NT2/D1 (cell line): ENCODE results near the gene SLC46A2.
A peak's percentile ranks its signal among the peaks of the same experiment; 100 is the strongest.

ENCODE experiments used
- DNase-seq: peaks from one replicate; pipeline ENCODE4 v3.0.0-alpha.2; 2011; ENCODE audit warnings: low read depth, low spot score
- H3K27me3 ChIP-seq: 2 replicates; pipeline ENCODE4 v1.6.0; 2011; ENCODE audit warnings: mild to moderate bottlenecking; ENCODE audit not compliant: insufficient read length, insufficient read depth
- H3K36me3 ChIP-seq: 2 replicates; pipeline ENCODE4 v1.6.1; 2011; ENCODE audit warnings: mild to moderate bottlenecking, low read length, mixed read lengths; ENCODE audit not compliant: insufficient read depth, insufficient read length
- H3K4me1 ChIP-seq: 2 replicates; pipeline ENCODE4 v1.5.1; 2011; ENCODE audit not compliant: insufficient read depth, insufficient read length
- H3K4me3 ChIP-seq: 2 replicates; pipeline ENCODE4 v1.5.1; 2011; ENCODE audit warnings: low read depth; ENCODE audit not compliant: insufficient read length
- H3K9ac ChIP-seq: 2 replicates; pipeline ENCODE4 v1.6.0; 2011; ENCODE audit warnings: low read depth; ENCODE audit not compliant: insufficient read length
- H3K9me3 ChIP-seq: 2 replicates; pipeline ENCODE4 v1.5.1; 2011; ENCODE audit warnings: mild to moderate bottlenecking, low read length; ENCODE audit not compliant: insufficient read depth
- SUZ12 ChIP-seq: IDR thresholded peaks from 2 replicates; pipeline ENCODE4 v1.6.1; 2011; ENCODE audit not compliant: insufficient read length, insufficient read depth; ENCODE audit errors: extremely low read depth
- YY1 ChIP-seq: IDR thresholded peaks from 2 replicates; pipeline ENCODE4 v1.6.1; 2011; ENCODE audit not compliant: insufficient read length, insufficient read depth
- ZNF274 ChIP-seq: IDR thresholded peaks from 2 replicates; pipeline ENCODE4 v1.6.1; 2011; ENCODE audit warnings: mild to moderate bottlenecking, low read depth, low read length

Gene SLC46A2

DNA sequence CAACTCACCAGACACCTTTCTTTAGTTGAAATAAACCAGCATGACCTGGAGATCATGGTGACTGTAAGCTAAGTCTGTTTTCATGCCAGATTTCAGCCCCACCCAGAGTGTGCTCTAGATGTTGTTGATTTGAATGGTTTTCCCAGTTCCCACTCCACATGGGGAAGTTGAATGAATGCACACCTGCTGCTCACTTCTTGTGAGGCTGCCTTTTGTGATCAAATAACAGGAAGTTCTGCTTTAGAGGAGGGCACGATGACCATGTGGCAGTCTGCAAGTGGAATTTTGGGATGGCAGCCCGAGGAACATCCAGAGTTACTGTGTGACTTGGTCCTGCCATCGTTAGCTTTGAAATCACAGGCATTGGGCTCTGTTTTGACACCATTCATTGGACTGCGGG lies 18.7 kb downstream of the SLC46A2 start:
- H3K4me1 ChIP-seq: no peaks in the 10 kb centered on the region
- no peaks in the 10 kb centered on the region for H3K27me3 ChIP-seq
- DNase-seq: no peak
- H3K36me3 ChIP-seq: peaks cover 30% of the 10 kb centered on the region
- no peak overlapping the region for H3K9ac ChIP-seq
- no peak overlapping the region for H3K4me3 ChIP-seq
- TF ChIP-seq ZNF274: no peak
- no peaks in the 10 kb centered on the region for H3K9me3 ChIP-seq

DNA sequence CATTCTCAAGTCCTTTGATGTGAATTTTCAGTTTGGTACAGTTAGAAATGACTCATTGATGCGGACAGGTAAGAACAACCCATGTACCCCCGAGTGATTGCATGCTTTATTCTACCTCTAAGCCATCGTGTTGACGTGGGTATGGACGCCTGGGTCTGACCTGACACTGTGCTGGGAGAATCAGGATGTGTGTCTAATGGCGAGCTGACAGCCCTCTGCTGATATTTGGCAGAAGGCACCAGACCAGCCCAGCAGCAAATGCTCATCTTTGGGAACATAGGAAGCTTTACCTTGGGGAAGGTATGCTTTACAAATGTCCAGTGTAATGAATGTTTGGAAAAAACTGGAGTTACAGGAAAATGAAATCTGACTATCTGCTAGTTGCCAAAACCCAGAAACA lies 20.1 kb downstream of the SLC46A2 start:
- no peak overlapping the region for H3K4me3 ChIP-seq
- TF ChIP-seq ZNF274 (no peak), YY1 (no peak), SUZ12 (no peak)
- no peaks in the 10 kb centered on the region for H3K4me1 ChIP-seq
- H3K9ac ChIP-seq: no peak overlapping the region
- no peak for DNase-seq
- H3K27me3 ChIP-seq: no peaks in the 10 kb centered on the region
- H3K36me3 ChIP-seq: peaks cover 36% of the 10 kb centered on the region
- peaks cover 10% of the 10 kb centered on the region; the same call in 1 of the 2 replicates for H3K9me3 ChIP-seq

- Histone ChIP-seq H3K4me3 (no peak overlapping the region), H3K9ac (no peak overlapping the region), H3K9me3 (peaks cover 10% of the 10 kb centered on the region; the same call in 1 of the 2 replicates), H3K36me3 (peaks cover 40% of the 10 kb centered on the region), H3K4me1 (no peaks in the 10 kb centered on the region), H3K27me3 (no peaks in the 10 kb centered on the region)
- no peak for TF ChIP-seq SUZ12
- no peak for TF ChIP-seq YY1
- no peak for TF ChIP-seq ZNF274
- no peak for DNase-seq
Observed at GRCh38 chr9:112869917-112870316, 20.8 kb downstream of the SLC46A2 start.

DNA sequence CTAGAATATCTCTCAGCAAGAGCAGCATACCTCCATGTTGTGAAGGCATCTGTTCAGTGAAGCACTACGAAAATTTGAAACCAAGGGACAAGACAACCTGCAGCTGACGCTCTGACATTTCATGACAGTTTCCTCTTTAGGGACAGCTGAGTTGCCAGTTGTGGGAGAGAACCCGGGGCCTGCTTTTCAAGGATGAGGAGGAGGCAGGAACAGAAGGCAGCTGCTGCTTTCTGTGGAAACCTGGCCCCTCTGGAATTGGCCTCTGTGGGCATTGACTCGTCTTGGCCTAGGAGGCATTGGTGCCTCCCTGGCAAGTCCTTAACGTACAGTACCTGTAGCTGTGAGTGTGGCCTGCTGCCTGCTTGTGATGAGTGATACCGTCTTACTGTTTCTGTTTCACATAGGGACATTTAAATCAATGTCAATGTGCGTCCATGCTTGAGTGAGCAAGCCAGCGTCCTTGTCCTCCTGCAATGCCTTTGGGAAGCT lies 21.6 kb downstream of the SLC46A2 start:
- Histone ChIP-seq H3K4me1 (no peaks in the 10 kb centered on the region), H3K9ac (no peak overlapping the region), H3K27me3 (no peaks in the 10 kb centered on the region), H3K9me3 (peaks cover 10% of the 10 kb centered on the region; the same call in 1 of the 2 replicates), H3K4me3 (no peak overlapping the region), H3K36me3 (peaks cover 48% of the 10 kb centered on the region)
- no peak for DNase-seq
- TF ChIP-seq ZNF274 (no peak), YY1 (no peak), SUZ12 (no peak)

- peaks cover 51% of the 10 kb centered on the region for H3K36me3 ChIP-seq
- no peaks in the 10 kb centered on the region for H3K4me1 ChIP-seq
- DNase-seq: no peak
- no peak overlapping the region for H3K4me3 ChIP-seq
- H3K9ac ChIP-seq: no peak overlapping the region
- TF ChIP-seq ZNF274: no peak
- no peak for TF ChIP-seq SUZ12
- no peak for TF ChIP-seq YY1
- peaks cover 10% of the 10 kb centered on the region; the same call in 1 of the 2 replicates for H3K9me3 ChIP-seq
- no peaks in the 10 kb centered on the region for H3K27me3 ChIP-seq
Observed at GRCh38 chr9:112868461-112868860, 22.2 kb downstream of the SLC46A2 start.

GRCh38 chr9:112867275-112867991 lies 23.2 kb downstream of the SLC46A2 start:
- H3K36me3 ChIP-seq: peaks cover 51% of the 10 kb centered on the region
- H3K27me3 ChIP-seq: no peaks in the 10 kb centered on the region
- no peak overlapping the region for H3K9ac ChIP-seq
- no peak for TF ChIP-seq SUZ12
- TF ChIP-seq YY1: no peak
- TF ChIP-seq ZNF274: no peak
- H3K9me3 ChIP-seq: peaks cover 10% of the 10 kb centered on the region; the same call in 1 of the 2 replicates
- no peaks in the 10 kb centered on the region for H3K4me1 ChIP-seq
- no peak for DNase-seq
- no peak overlapping the region for H3K4me3 ChIP-seq

GRCh38 chr9:112866662-112867274 lies 23.9 kb downstream of the SLC46A2 start:
- no peak for TF ChIP-seq YY1
- no peak for TF ChIP-seq ZNF274
- TF ChIP-seq SUZ12: no peak
- DNase-seq: peak; percentile 40
- Histone ChIP-seq H3K27me3 (no peaks in the 10 kb centered on the region), H3K36me3 (peaks cover 46% of the 10 kb centered on the region), H3K9ac (no peak overlapping the region), H3K4me1 (no peaks in the 10 kb centered on the region), H3K4me3 (no peak overlapping the region), H3K9me3 (peaks cover 10% of the 10 kb centered on the region; the same call in 1 of the 2 replicates)
